Parathyroid adenoma (tissue), 2 donors: ENCODE results near the gene BBS9.
"Not testable (repeated sequence)": the region's sequence is repeated elsewhere in the genome, so short reads cannot be mapped to it uniquely, and the experiment has no call there.

Source experiments
- H2AFZ ChIP-seq: fragments of 300-600 bp; sonication (generic); one replicate; pipeline ENCODE4 v1.7.0; 2017; ENCODE audit warnings: antibody characterized with exemption, mild to moderate bottlenecking
- H3K27ac ChIP-seq: fragments of 300-600 bp; sonication (generic); one replicate; pipeline ENCODE4 v1.7.0; 2017
- H3K27me3 ChIP-seq: fragments of 300-600 bp; sonication (generic); one replicate; pipeline ENCODE4 v1.7.0; 2017; ENCODE audit warnings: low read length; ENCODE audit not compliant: control insufficient read depth, insufficient read depth
- H3K36me3 ChIP-seq: fragments of 300-600 bp; sonication (generic); one replicate; pipeline ENCODE4 v1.7.0; 2017; ENCODE audit warnings: low read length; ENCODE audit not compliant: control insufficient read depth, insufficient read depth
- H3K4me1 ChIP-seq: fragments of 300-600 bp; sonication (generic); one replicate; pipeline ENCODE4 v1.7.0; 2017; ENCODE audit warnings: control low read depth
- H3K4me2 ChIP-seq: fragments of 300-600 bp; sonication (generic); one replicate; pipeline ENCODE4 v1.7.0; 2017; ENCODE audit warnings: low read length
- H3K4me3 ChIP-seq: fragments of 300-600 bp; sonication (generic); one replicate; pipeline ENCODE4 v1.7.0; 2017; ENCODE audit warnings: low read depth, low read length
- H3K79me2 ChIP-seq: fragments of 300-600 bp; sonication (generic); one replicate; pipeline ENCODE4 v1.7.0; 2017; ENCODE audit warnings: control low read depth
- H3K9ac ChIP-seq: fragments of 300-600 bp; sonication (generic); one replicate; pipeline ENCODE4 v1.7.0; 2017; ENCODE audit warnings: mild to moderate bottlenecking
- H3K9me3 ChIP-seq: fragments of 300-600 bp; sonication (generic); one replicate; pipeline ENCODE4 v1.7.0; 2017; ENCODE audit warnings: low read length; ENCODE audit not compliant: control insufficient read depth
- CTCF ChIP-seq: fragments of 300-600 bp; sonication (generic); IDR thresholded peaks from one replicate; pipeline ENCODE4 v1.7.0; 2017; ENCODE audit warnings: antibody characterized with exemption, mild to moderate bottlenecking
- donor health status: primary hyperparathyroidism.

BBS9 gene

GRCh38 chr7:33299425-33299824 is 170.1 kb downstream of the BBS9 start:
- Histone ChIP-seq H3K9ac (no peak overlapping the region), H3K4me2 (no peak overlapping the region), H3K36me3 (no peaks in the 10 kb centered on the region), H3K27me3 (no peaks in the 10 kb centered on the region), H3K79me2 (no peaks in the 10 kb centered on the region), H3K27ac (no peak overlapping the region), H3K4me3 (no peak overlapping the region), H2AFZ (no peak overlapping the region), H3K4me1 (no peaks in the 10 kb centered on the region), H3K9me3 (no peaks in the 10 kb centered on the region)
- TF ChIP-seq CTCF: no peak

- H3K4me1 ChIP-seq: no peaks in the 10 kb centered on the region
- H3K4me3 ChIP-seq: no peak overlapping the region
- H3K9ac ChIP-seq: no peak overlapping the region
- no peak overlapping the region for H3K27ac ChIP-seq
- TF ChIP-seq CTCF: no peak
- no peak overlapping the region for H3K4me2 ChIP-seq
- no peaks in the 10 kb centered on the region for H3K27me3 ChIP-seq
- no peaks in the 10 kb centered on the region for H3K79me2 ChIP-seq
- no peaks in the 10 kb centered on the region for H3K9me3 ChIP-seq
- H2AFZ ChIP-seq: no peak overlapping the region
- H3K36me3 ChIP-seq: no peaks in the 10 kb centered on the region
Observed at GRCh38 chr7:33300131-33300530, 170.8 kb downstream of the BBS9 start.

- TF ChIP-seq CTCF: no peak
- Histone ChIP-seq H3K27me3 (no peaks in the 10 kb centered on the region), H3K27ac (no peak overlapping the region), H3K9me3 (no peaks in the 10 kb centered on the region), H3K79me2 (no peaks in the 10 kb centered on the region), H3K9ac (no peak overlapping the region), H3K4me3 (no peak overlapping the region), H3K4me2 (no peak overlapping the region), H2AFZ (no peak overlapping the region), H3K4me1 (no peaks in the 10 kb centered on the region), H3K36me3 (no peaks in the 10 kb centered on the region)
Observed at GRCh38 chr7:33300742-33301141, 171.4 kb downstream of the BBS9 start.

- H3K9me3 ChIP-seq, H2AFZ ChIP-seq, H3K36me3 ChIP-seq, H3K4me2 ChIP-seq, H3K27ac ChIP-seq, H3K4me1 ChIP-seq, H3K27me3 ChIP-seq, H3K4me3 ChIP-seq, H3K9ac ChIP-seq, H3K79me2 ChIP-seq: not testable (repeated sequence)
Observed at GRCh38 chr7:33303978-33304557, 174.7 kb downstream of the BBS9 start.

GRCh38 chr7:33307205-33307604 is 177.8 kb downstream of the BBS9 start:
- Histone ChIP-seq H3K9me3 (no peaks in the 10 kb centered on the region), H3K79me2 (no peaks in the 10 kb centered on the region), H3K27me3 (no peaks in the 10 kb centered on the region), H3K4me3 (no peak overlapping the region), H2AFZ (no peak overlapping the region), H3K4me1 (no peaks in the 10 kb centered on the region), H3K9ac (no peak overlapping the region), H3K36me3 (no peaks in the 10 kb centered on the region), H3K27ac (no peak overlapping the region), H3K4me2 (no peak overlapping the region)
- TF ChIP-seq CTCF: no peak
